ENCODE results near the gene RGMA.

DNA sequence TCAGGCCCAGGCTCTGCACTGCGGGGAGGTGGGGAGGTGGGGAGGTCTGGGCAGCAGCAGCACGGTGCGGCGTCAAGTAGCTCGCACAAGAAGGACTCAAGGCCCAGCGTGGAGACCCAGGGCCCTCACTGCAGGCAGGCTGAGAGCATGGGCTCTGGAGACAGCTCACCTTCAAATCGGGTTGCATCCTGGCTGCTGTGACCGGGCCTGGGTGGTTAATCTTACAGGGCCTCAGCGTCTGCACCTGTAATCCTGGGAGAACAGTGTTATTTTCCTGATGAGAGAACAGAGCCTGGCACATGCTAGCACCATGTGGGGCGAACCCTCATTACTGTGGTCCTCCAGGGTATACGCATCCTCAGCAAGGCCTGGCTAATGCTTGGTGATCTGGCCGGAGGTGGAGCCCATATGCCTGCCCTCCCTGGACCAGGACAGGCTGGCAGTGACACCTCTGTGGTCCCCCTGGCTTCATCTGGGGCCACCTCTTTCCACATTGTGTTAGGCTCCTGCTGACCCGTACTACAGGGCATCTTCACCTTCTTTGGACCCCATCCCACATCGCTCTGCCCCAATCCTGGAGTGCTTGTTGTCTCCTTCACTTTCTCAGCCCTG, 55.5 kb downstream of the RGMA start:
- TF ChIP-seq, protein P1, sequence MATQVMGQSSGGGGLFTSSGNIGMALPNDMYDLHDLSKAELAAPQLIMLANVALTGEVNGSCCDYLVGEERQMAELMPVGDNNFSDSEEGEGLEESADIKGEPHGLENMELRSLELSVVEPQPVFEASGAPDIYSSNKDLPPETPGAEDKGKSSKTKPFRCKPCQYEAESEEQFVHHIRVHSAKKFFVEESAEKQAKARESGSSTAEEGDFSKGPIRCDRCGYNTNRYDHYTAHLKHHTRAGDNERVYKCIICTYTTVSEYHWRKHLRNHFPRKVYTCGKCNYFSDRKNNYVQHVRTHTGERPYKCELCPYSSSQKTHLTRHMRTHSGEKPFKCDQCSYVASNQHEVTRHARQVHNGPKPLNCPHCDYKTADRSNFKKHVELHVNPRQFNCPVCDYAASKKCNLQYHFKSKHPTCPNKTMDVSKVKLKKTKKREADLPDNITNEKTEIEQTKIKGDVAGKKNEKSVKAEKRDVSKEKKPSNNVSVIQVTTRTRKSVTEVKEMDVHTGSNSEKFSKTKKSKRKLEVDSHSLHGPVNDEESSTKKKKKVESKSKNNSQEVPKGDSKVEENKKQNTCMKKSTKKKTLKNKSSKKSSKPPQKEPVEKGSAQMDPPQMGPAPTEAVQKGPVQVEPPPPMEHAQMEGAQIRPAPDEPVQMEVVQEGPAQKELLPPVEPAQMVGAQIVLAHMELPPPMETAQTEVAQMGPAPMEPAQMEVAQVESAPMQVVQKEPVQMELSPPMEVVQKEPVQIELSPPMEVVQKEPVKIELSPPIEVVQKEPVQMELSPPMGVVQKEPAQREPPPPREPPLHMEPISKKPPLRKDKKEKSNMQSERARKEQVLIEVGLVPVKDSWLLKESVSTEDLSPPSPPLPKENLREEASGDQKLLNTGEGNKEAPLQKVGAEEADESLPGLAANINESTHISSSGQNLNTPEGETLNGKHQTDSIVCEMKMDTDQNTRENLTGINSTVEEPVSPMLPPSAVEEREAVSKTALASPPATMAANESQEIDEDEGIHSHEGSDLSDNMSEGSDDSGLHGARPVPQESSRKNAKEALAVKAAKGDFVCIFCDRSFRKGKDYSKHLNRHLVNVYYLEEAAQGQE (IDR thresholded peaks at IDR 0.05; ENCODE audit: insufficient read depth in 1 of 2, low read depth in 2 of 2, low read length in 2 of 2) = no peak
- TF ChIP-seq POLR2AphosphoS5 (IDR thresholded peaks at IDR 0.05; ENCODE audit: low read depth, low read length) (no peak), SIN3A (IDR thresholded peaks at IDR 0.05; ENCODE audit: borderline replicate concordance, insufficient read depth, low read length) (no peak)

Data from PFSK-1 (cell line).